ENCODE measurements around the gene FYN. TPM values are rescaled to one million over a fixed set of nuclear protein-coding genes. Genes with fewer than 3 reads are reported as not detected.

Gene FYN
- total RNA-seq, 1 experiment from 2014 or later, result 37.8 TPM

- intact Hi-C loops (cut with micrococcal nuclease), result no loop called here
- H3K9me3 Mint-ChIP-seq (ENCODE audit: unreplicated experiment), result no peaks in the 10 kb centered on the region
- H3K4me1 Mint-ChIP-seq (ENCODE audit: insufficient read depth, unreplicated experiment), result peaks cover 8% of the 10 kb centered on the region
- POLR2A ChIA-PET, result no interaction called here
- no peaks in the 10 kb centered on the region for H3K36me3 Mint-ChIP-seq (ENCODE audit: insufficient read depth, unreplicated experiment)
- no peak for DNase-seq (ENCODE audit: unreplicated experiment)
- CTCF ChIA-PET, result interaction anchor here (1.0 kb wide), 1 partner anchor 252 kb away, joined by 4 read pairs; no protein-coding TSS in a partner anchor
- H3K27ac Mint-ChIP-seq (ENCODE audit: low read depth, unreplicated experiment), result no peak overlapping the region
- no peaks in the 10 kb centered on the region for H3K27me3 Mint-ChIP-seq (ENCODE audit: insufficient read depth, unreplicated experiment)
- H3K4me3 Mint-ChIP-seq (ENCODE audit: unreplicated experiment), result no peak overlapping the region
- TF ChIP-seq CTCF (IDR thresholded peaks at IDR 0.05; ENCODE audit: unreplicated experiment), result no peak
- BruUV-seq (replicated peaks), result no TSS peak
Measured at GRCh38 chr6:111745186-111745585, 128.1 kb downstream of the FYN start.

- ChIA-PET CTCF (interaction anchor here (0.8 to 1.2 kb wide), 2 partner anchors 22 to 298 kb away, joined by 3 read pairs; no protein-coding TSS in a partner anchor), POLR2A (interaction anchor here (0.6 kb wide), 1 partner anchor 237 kb away, joined by 3 read pairs; no protein-coding TSS in a partner anchor)
Measured at GRCh38 chr6:111743862-111744692, 129.2 kb downstream of the FYN start.

GRCh38 chr6:111743360-111743759 lies 129.9 kb downstream of the FYN start:
- H3K27me3 Mint-ChIP-seq (ENCODE audit: insufficient read depth, unreplicated experiment), result no peaks in the 10 kb centered on the region
- no peak overlapping the region for H3K4me3 Mint-ChIP-seq (ENCODE audit: unreplicated experiment)
- H3K9me3 Mint-ChIP-seq (ENCODE audit: unreplicated experiment), result no peaks in the 10 kb centered on the region
- no peaks in the 10 kb centered on the region for H3K36me3 Mint-ChIP-seq (ENCODE audit: insufficient read depth, unreplicated experiment)
- BruUV-seq (replicated peaks), result no TSS peak
- CTCF ChIA-PET, result interaction anchor here (0.8 to 1.2 kb wide), 3 partner anchors 21 to 300 kb away, joined by 3 to 4 read pairs (median 3); no protein-coding TSS in a partner anchor
- POLR2A ChIA-PET, result interaction anchor here (0.6 kb wide), 1 partner anchor 237 kb away, joined by 3 read pairs; no protein-coding TSS in a partner anchor
- H3K4me1 Mint-ChIP-seq (ENCODE audit: insufficient read depth, unreplicated experiment), result peaks cover 8% of the 10 kb centered on the region
- intact Hi-C loops (cut with micrococcal nuclease), result no loop called here
- DNase-seq (ENCODE audit: unreplicated experiment), result no peak
- no peak overlapping the region for H3K27ac Mint-ChIP-seq (ENCODE audit: low read depth, unreplicated experiment)
- no peak for TF ChIP-seq CTCF (IDR thresholded peaks at IDR 0.05; ENCODE audit: unreplicated experiment)

More at GRCh38 chr6:111743862-111744692, 129.2 kb downstream of the FYN start:
- Mint-ChIP-seq H3K36me3 (ENCODE audit: insufficient read depth, unreplicated experiment) (no peaks in the 10 kb centered on the region), H3K27ac (ENCODE audit: low read depth, unreplicated experiment) (no peak overlapping the region), H3K27me3 (ENCODE audit: insufficient read depth, unreplicated experiment) (no peaks in the 10 kb centered on the region), H3K4me1 (ENCODE audit: insufficient read depth, unreplicated experiment) (peaks cover 8% of the 10 kb centered on the region), H3K9me3 (ENCODE audit: unreplicated experiment) (no peaks in the 10 kb centered on the region), H3K4me3 (ENCODE audit: unreplicated experiment) (no peak overlapping the region)
- intact Hi-C loops (cut with micrococcal nuclease), result no loop called here
- TF ChIP-seq CTCF (IDR thresholded peaks at IDR 0.05; ENCODE audit: unreplicated experiment), result no peak
- no peak for DNase-seq (ENCODE audit: unreplicated experiment)
- no TSS peak for BruUV-seq (replicated peaks)

- intact Hi-C loops (cut with micrococcal nuclease), result no loop called here
- no TSS peak for BruUV-seq (replicated peaks)
- POLR2A ChIA-PET, result no interaction called here
- Mint-ChIP-seq H3K4me3 (ENCODE audit: unreplicated experiment) (no peak overlapping the region), H3K27ac (ENCODE audit: low read depth, unreplicated experiment) (no peak overlapping the region), H3K9me3 (ENCODE audit: unreplicated experiment) (no peaks in the 10 kb centered on the region), H3K4me1 (ENCODE audit: insufficient read depth, unreplicated experiment) (peaks cover 24% of the 10 kb centered on the region), H3K36me3 (ENCODE audit: insufficient read depth, unreplicated experiment) (no peaks in the 10 kb centered on the region), H3K27me3 (ENCODE audit: insufficient read depth, unreplicated experiment) (no peaks in the 10 kb centered on the region)
- CTCF ChIA-PET, result interaction anchor here (0.6 to 2.9 kb wide), 4 partner anchors 16 to 43 kb away, joined by 3 to 14 read pairs (median 3); no protein-coding TSS in a partner anchor
- DNase-seq (ENCODE audit: unreplicated experiment), result no peak
- no peak for TF ChIP-seq CTCF (IDR thresholded peaks at IDR 0.05; ENCODE audit: unreplicated experiment)
Measured at GRCh38 chr6:111741177-111741952, 131.9 kb downstream of the FYN start.
